ENCODE results near the gene ZBTB7C. TPM values are rescaled to one million over a fixed set of nuclear protein-coding genes. Genes with fewer than 3 reads are reported as not detected.

The ZBTB7C gene
- total RNA-seq, 1 experiment from 2014 or later: 0.33 TPM

GRCh38 chr18:48163738-48164115 is 245.5 kb downstream of the ZBTB7C start:
- WGBS (ENCODE audit: extremely low coverage, insufficient read length, low lambda C conversion rate): no CpG with 5 or more reads among the region's 3 CpGs
- Histone ChIP-seq H2BK12ac (ENCODE audit: insufficient read length, low read depth, low read length) (no peak overlapping the region), H3K79me2 (ENCODE audit: insufficient read depth, low read length) (no peaks in the 10 kb centered on the region), H3K27me3 (ENCODE audit: insufficient read depth, low read length) (peaks cover 16% of the 10 kb centered on the region; the same call in 1 of the 2 replicates), H3K23me2 (ENCODE audit: insufficient read length, low read depth, low read length, poor library complexity, severe bottlenecking) (peaks cover 9% of the 10 kb centered on the region), H2AFZ (ENCODE audit: low read length) (no peak overlapping the region), H3K56ac (ENCODE audit: insufficient read length, low read depth, low read length) (no peak overlapping the region), H2AK5ac (ENCODE audit: insufficient read length, low read length) (no peak overlapping the region), H2BK20ac (ENCODE audit: low read depth, low read length, poor library complexity, severe bottlenecking) (no peak overlapping the region), H2BK120ac (ENCODE audit: low read depth, low read length, poor library complexity, severe bottlenecking) (no peak overlapping the region), H4K8ac (replicated peaks; ENCODE audit: insufficient read length, low read depth, low read length) (no peak overlapping the region), H2BK15ac (ENCODE audit: low read depth, low read length) (no peak overlapping the region), H3K23ac (ENCODE audit: insufficient read length, low read depth, low read length) (no peak overlapping the region), H3K9me3 (ENCODE audit: control insufficient read depth, low read depth, low read length) (no peaks in the 10 kb centered on the region), H4K20me1 (ENCODE audit: control insufficient read depth, insufficient read depth, insufficient read length) (no peaks in the 10 kb centered on the region), H4K5ac (ENCODE audit: insufficient read length, low read depth, low read length) (no peak overlapping the region), H3K14ac (ENCODE audit: insufficient read depth, low read length) (no peak overlapping the region), H4K91ac (ENCODE audit: insufficient read length, low read depth, low read length) (no peak overlapping the region), H3K27ac (ENCODE audit: insufficient read length, low read depth, low read length) (no peak overlapping the region), H3K79me1 (ENCODE audit: insufficient read depth, low read depth, low read length, poor library complexity, severe bottlenecking) (no peaks in the 10 kb centered on the region), H3K9ac (ENCODE audit: extremely low read depth, insufficient read length, low read length) (no peak overlapping the region), H2BK5ac (ENCODE audit: insufficient read length, low read length) (no peak overlapping the region), H3T11ph (ENCODE audit: low read length) (no peak overlapping the region), H3K4me2 (ENCODE audit: insufficient read depth, insufficient read length, low read length) (no peak overlapping the region), H3K18ac (ENCODE audit: insufficient read length, low read depth, low read length) (no peak overlapping the region), H3K4me1 (ENCODE audit: insufficient read depth, low read length) (peaks cover 7% of the 10 kb centered on the region; the same call in 1 of the 2 replicates), H3K4ac (ENCODE audit: low read depth, low read length) (no peak overlapping the region)
- no peak overlapping the region for H3K27ac Mint-ChIP-seq
- H3K9me3 Mint-ChIP-seq: no peaks in the 10 kb centered on the region
- peaks cover 50% of the 10 kb centered on the region for H3K27me3 Mint-ChIP-seq (ENCODE audit: low read depth)
- no peak overlapping the region for H3K4me3 Mint-ChIP-seq
- no peak for DNase-seq
- H3K4me1 Mint-ChIP-seq: peaks cover 26 to 33% of the 10 kb centered on the region in 2 experiments
- no peak for TF ChIP-seq CTCF (conservative IDR thresholded peaks at IDR 0.05)
- H3K36me3 Mint-ChIP-seq (ENCODE audit: insufficient read depth in 1 of 3, low read depth in 3 of 3): no peaks in the 10 kb centered on the region

Measured in H9 (cell line).